Right lobe of liver (tissue), 6 donors: ENCODE results near the gene PFDN5. TPM values are rescaled to one million over a fixed set of nuclear protein-coding genes. Genes with fewer than 3 reads are reported as not detected.

Experiments used
- ATAC-seq, 4 donors: fragments of 200-7000 bp; cut with Tn5 transposase; one replicate each; pipeline ENCODE4 v1.9.1; 2020; ENCODE audit warnings: mild to moderate bottlenecking in 4 of 4, moderate library complexity in 4 of 4
- DNase-seq, 3 donors: peaks; one replicate each; pipeline ENCODE4 v3.0.0-alpha.2; 2020
- H3K27ac ChIP-seq, 3 donors: fragments of 200-600 bp; one replicate each; pipeline ENCODE4 v1.8.0; 2022
- H3K27me3 ChIP-seq, 2 donors: fragments of 200-600 bp; one replicate each; pipeline ENCODE4 v1.8.0; 2022
- H3K36me3 ChIP-seq, 4 donors: fragments of 200-600 bp; sonication (generic) in 1 of 4; one replicate each; pipeline versions ENCODE4 v1.5.1 to v1.8.0; 2017 to 2022; ENCODE audit warnings: control low read depth in 1 of 4
- H3K4me1 ChIP-seq, 4 donors: fragments of 200-600 bp; sonication (generic) in 1 of 4; one replicate each; pipeline versions ENCODE4 v1.5.1 to v1.8.0; 2017 to 2022; ENCODE audit warnings: control low read depth in 1 of 4
- H3K4me3 ChIP-seq, 3 donors: fragments of 200-600 bp; one replicate each; pipeline ENCODE4 v1.8.0; 2022
- H3K9me3 ChIP-seq, 4 donors: fragments of 200-600 bp; sonication (generic) in 1 of 4; one replicate each; pipeline versions ENCODE4 v1.5.1 to v1.8.0; 2017 to 2022; ENCODE audit warnings: control low read depth in 1 of 4
- POLR2A ChIP-seq: fragments of 450-650 bp; IDR thresholded peaks from one replicate; pipeline ENCODE4 v1.6.1; 2017; ENCODE audit warnings: antibody characterized with exemption, mild to moderate bottlenecking
- WGBS: methylation state at CpG from one replicate; pipeline ENCODE4 v1.1.6; 2018; ENCODE audit warnings: low coverage, low lambda C conversion rate; ENCODE audit not compliant: insufficient coverage; ENCODE audit errors: missing lambda C conversion rate; 5-methylcytosine and 5-hydroxymethylcytosine counted together
- intact Hi-C, 2 donors: fragments of 100-400 bp; cut with DNase I; formaldehyde crosslinking; loops; one replicate each; pipeline versions ENCODE4 v1.11.2 to v1.14.1; 2022
- total RNA-seq, 6 experiments: library from RNA; depleted of rRNA in 2 of 6; stranded (reverse); fragments of >200 nt in 2 of 6; fragmentation: NEBNext Ultra II Directional in 3 of 6; extraction: Animal tissue kit (Norgen Biotek cat#: 25700) in 3 of 6; gene quantifications; one replicate each; pipeline versions ENCODE4 v1.1.0 to v1.2.4, GENCODE V29; 2016 to 2023
- TF ChIP-seq, protein P1 (sequence below), 4 donors: fragments of 200-600 bp in 3 of 4; fragments of 450-650 bp in 1 of 4; IDR thresholded peaks; one replicate each; pipeline versions ENCODE4 v1.5.1 to v1.8.0; 2016 to 2022; ENCODE audit warnings: antibody characterized with exemption in 4 of 4, mild to moderate bottlenecking in 2 of 4
- donor health status: DM: no; HTN: yes; CAD: no.
- donor health status: DM: no; HTN: no; CAD: no.
- donor health status: DM: no; HTN: no; CAD: no.
- donor health status: DM: no; HTN: yes; CAD: no.
- donor health status: DM: no; HTN: yes; CAD: no.

Gene PFDN5
- total RNA-seq, 6 experiments from 2014 or later: 122 to 170 (median 146) TPM

DNA sequence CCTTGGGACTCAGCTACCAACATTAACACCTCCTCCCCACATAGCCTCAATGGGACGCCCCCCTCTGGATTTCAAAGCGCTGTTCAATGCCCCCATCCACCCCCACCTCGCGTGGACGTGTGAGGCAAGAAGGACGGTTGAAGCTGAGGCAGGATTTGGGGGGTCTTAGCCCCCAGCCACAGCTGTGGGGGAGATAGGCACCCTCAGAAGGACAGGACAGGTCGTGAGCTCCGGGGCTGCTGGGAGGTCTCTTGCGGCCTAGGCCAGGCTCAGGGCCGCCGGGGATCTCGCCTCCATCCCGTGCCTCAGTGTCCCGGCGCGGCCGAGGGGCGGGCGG lies 49.1 kb downstream of the PFDN5 start:
- Histone ChIP-seq H3K27ac (peak overlapping the region in 1 of 3 donors; percentile 31), H3K27me3 (no peaks in the 10 kb centered on the region), H3K4me1 (no peaks in the 10 kb centered on the region), H3K9me3 (no peaks in the 10 kb centered on the region), H3K36me3 (no peaks in the 10 kb centered on the region), H3K4me3 (peak overlapping the region in 2 of 3 donors; percentile 54 to 55)
- no peak for TF ChIP-seq POLR2A
- TF ChIP-seq, protein P1, sequence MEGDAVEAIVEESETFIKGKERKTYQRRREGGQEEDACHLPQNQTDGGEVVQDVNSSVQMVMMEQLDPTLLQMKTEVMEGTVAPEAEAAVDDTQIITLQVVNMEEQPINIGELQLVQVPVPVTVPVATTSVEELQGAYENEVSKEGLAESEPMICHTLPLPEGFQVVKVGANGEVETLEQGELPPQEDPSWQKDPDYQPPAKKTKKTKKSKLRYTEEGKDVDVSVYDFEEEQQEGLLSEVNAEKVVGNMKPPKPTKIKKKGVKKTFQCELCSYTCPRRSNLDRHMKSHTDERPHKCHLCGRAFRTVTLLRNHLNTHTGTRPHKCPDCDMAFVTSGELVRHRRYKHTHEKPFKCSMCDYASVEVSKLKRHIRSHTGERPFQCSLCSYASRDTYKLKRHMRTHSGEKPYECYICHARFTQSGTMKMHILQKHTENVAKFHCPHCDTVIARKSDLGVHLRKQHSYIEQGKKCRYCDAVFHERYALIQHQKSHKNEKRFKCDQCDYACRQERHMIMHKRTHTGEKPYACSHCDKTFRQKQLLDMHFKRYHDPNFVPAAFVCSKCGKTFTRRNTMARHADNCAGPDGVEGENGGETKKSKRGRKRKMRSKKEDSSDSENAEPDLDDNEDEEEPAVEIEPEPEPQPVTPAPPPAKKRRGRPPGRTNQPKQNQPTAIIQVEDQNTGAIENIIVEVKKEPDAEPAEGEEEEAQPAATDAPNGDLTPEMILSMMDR (IDR thresholded peaks at IDR 0.05): no peak
- no peak for DNase-seq
- WGBS: 11% methylated on average over 5 of the region's 19 CpGs
- intact Hi-C loops: no loop called here
- no peak for ATAC-seq

DNA sequence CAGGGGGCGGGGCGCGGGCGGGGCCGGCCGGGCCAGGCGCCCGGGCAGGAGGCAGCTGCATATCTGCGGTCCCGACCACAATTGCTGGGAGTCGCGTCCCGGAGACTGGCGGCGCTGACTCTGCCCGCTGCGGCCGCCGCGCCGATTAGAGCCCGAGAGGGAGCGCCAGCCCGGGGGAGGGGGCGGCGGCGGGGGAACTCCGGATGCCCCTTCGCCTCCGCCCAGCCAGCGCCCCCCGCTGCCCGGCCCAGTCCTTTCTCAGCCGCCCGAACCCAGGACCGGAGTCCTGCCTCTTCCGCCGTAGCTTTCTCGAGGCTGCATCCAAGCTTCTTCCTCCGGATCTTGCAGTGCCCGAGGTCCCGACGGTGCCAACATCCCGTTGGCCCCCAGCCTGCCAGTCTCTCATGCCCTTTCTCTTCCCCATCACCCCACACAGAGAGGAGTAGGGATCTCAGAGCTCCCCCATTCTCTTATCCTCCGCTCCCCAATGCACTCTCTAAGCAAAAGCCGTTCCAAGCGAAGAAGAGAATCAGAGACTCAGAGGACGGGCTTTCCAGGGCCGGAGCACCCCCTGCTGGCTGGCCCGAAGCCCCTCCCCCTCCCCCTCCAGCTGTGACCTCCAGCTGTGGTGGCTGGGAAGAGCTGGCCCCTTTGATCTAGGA lies 49.6 kb downstream of the PFDN5 start:
- no peaks in the 10 kb centered on the region for H3K4me1 ChIP-seq
- DNase-seq: peak; percentile 69 to 73 (median 70)
- TF ChIP-seq, protein P1 (IDR thresholded peaks at IDR 0.05): peak; percentile 59 to 74 (median 71)
- peak; percentile 33 for TF ChIP-seq POLR2A
- H3K36me3 ChIP-seq: no peaks in the 10 kb centered on the region
- no peaks in the 10 kb centered on the region for H3K9me3 ChIP-seq
- H3K27ac ChIP-seq: peak overlapping the region; percentile 31 to 69 (median 43)
- ATAC-seq: peak; percentile 90 to 95 (median 92)
- H3K4me3 ChIP-seq: peak overlapping the region; percentile 50 to 55 (median 54)
- intact Hi-C loops: loop anchor here in 1 of 2 donors (5.0 kb wide), 1 partner anchor 82 kb away; no protein-coding TSS in a partner anchor
- H3K27me3 ChIP-seq: no peaks in the 10 kb centered on the region
- WGBS: under 1% methylated on average over 14 of the region's 50 CpGs

DNA sequence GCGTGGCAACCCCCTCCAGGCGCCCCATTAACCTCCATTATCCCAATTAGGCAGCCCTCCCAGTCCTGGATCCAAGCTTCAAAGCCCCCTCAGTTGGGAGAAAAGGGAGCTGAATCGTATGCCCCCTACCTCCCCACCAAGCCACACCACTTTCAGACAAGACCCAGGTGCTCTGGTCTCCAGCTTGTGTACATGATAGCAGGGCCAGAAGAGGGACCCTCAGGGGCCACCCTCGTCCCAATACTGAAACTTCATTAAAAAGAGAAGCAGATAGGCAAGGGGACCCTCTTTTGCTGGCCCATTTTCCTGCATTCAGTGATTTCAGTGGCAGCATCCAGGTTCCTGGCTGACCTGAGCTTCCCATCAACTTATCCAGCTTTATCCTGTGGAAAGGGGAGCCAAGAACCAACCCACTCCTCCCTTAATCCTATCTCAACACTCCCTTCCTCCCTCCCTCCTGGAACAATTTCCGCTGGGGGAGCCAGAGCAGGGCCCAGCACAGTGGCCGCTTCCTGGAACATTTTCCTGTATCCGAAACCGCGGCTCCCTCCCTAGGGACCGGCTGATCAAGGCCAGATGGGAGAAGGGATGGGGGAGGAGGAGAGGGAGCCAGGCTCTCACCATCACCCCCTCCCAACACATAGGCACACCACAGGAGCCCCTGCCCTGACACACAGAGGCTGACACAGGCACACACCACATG lies 50.3 kb downstream of the PFDN5 start:
- intact Hi-C loops: loop anchor here in 1 of 2 donors (5.0 kb wide), 1 partner anchor 82 kb away; no protein-coding TSS in a partner anchor
- TF ChIP-seq, protein P1 (IDR thresholded peaks at IDR 0.05): no peak
- TF ChIP-seq POLR2A: no peak
- DNase-seq (peak in 1 of 3 donors; percentile 42), ATAC-seq (peak; percentile 27 to 54 (median 44))
- Histone ChIP-seq H3K9me3 (no peaks in the 10 kb centered on the region), H3K27me3 (no peaks in the 10 kb centered on the region), H3K36me3 (no peaks in the 10 kb centered on the region), H3K27ac (peak overlapping the region; percentile 0 to 69 (median 31)), H3K4me1 (no peaks in the 10 kb centered on the region), H3K4me3 (peak overlapping the region in 2 of 3 donors; percentile 50 to 55)
- WGBS: 100% methylated on average over 1 of the region's 10 CpGs

DNA sequence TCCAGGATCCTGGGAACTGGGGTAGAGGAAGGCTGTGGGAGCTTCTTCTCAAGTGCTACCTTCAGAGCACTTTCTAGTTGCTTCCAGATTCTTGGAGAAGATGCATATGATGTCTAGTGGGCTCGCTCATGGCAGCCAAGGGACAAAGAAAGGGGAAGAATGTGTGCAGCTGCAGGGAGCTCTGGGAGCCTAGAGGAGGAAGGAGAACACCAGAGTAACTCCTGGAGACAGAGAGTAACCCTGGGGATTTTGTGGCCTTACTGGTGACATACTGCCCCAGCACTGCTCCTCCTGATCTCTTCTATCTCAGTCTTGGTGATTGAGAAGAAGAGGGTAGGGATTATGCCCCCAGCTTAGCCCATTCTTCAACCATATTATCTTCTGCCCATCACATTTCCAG lies 51.1 kb downstream of the PFDN5 start:
- H3K36me3 ChIP-seq: no peaks in the 10 kb centered on the region
- no peak for DNase-seq
- WGBS: 83% methylated on average over 1 of the region's 1 CpG
- H3K9me3 ChIP-seq: no peaks in the 10 kb centered on the region
- no peaks in the 10 kb centered on the region for H3K27me3 ChIP-seq
- H3K4me1 ChIP-seq: no peaks in the 10 kb centered on the region
- H3K4me3 ChIP-seq: no peak overlapping the region
- no peak overlapping the region for H3K27ac ChIP-seq
- TF ChIP-seq, protein P1 (IDR thresholded peaks at IDR 0.05): no peak
- no peak for TF ChIP-seq POLR2A
- intact Hi-C loops: loop anchor here in 1 of 2 donors (5.0 kb wide), 1 partner anchor 81 kb away; no protein-coding TSS in a partner anchor
- peak in 1 of 4 donors; percentile 10 for ATAC-seq
